HG02642 (cell line): ENCODE measurements around the gene TMEM120B.

Experiments
- ATAC-seq: cut with Tn5 transposase; IDR thresholded peaks from one replicate; pipeline ENCODE4 v1.9.1; 2021; ENCODE audit warnings: mild to moderate bottlenecking; ENCODE audit not compliant: unreplicated experiment, poor library complexity

TMEM120B gene

GRCh38 chr12:121811434-121812319 lies 99.1 kb downstream of the TMEM120B start:
- ATAC-seq = peak; percentile 65

DNA sequence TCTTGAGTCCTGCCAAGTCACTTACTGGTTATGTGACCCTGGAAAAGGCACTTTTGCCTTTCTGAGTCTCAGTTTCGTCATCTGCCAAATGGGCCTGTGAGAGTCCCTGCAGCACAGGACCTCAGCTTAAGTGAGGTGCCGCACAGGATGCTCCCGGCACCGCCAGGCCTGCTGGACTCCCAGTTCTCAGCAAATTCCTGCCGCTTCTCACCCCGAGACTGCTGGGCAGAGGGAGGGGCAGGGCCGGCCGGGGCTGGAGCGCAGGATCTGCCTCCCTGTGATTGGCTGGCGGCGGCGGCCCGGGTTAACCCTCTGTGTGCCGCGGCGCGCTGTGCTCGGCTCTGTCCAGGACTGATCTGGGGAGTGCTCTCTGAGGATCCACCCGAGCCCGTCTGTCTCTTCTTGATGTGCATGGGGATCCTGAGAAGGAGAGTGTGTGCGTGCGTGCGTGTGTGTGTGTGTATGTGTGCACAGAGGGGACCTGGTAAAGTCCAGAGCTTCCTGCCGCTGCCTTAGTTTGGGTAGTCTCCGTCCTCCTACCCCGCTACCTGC lies 99.8 kb downstream of the TMEM120B start:
- no peak for ATAC-seq

DNA sequence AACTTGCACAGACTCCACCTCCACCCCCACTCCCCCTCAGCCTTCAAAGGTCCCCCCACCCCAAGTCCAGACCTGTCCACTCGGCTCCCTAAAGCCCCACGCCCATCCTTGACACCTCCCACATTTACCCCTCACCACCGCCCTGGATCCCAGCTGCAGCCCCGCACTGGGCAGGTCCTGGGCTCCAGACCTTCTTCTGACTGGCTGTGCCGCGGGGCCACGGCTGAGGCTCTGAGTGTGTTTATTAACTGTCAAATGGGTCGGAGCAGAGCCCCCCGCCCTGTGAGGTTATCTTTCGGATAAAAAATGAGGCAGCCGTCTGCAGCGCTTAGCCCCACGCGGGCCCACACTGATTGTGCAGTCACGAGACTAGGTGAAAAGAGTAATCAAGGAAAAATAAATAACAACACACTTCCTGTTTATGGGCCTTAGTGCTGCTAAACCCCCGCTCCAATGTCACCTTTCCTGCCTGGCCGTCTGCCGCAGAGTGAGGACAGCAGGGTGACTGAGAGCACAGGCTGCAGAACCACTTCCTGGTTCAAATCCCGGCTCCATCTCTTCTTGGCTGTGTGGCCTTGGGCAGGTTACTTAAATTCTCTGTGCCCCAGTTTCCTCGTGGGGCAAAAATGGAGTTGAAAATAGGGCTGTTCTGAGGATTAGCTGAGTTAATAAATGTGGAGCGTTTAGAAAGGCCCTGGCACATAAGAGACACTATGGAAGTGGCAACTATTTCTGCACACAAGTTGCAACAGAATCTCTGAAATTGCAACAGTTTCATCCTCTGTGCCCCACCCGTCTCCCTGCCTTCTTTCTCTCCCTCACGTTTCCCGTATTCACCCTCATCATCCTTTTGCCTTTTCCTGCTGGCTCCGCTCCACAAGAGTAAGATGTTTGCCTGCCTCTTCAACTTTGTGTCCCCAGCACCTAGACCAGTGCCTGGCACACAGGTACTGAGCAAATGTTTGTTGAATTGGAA lies 100.7 kb downstream of the TMEM120B start:
- no peak for ATAC-seq

- ATAC-seq = no peak
Observed at GRCh38 chr12:121813951-121814350, 101.4 kb downstream of the TMEM120B start.

DNA sequence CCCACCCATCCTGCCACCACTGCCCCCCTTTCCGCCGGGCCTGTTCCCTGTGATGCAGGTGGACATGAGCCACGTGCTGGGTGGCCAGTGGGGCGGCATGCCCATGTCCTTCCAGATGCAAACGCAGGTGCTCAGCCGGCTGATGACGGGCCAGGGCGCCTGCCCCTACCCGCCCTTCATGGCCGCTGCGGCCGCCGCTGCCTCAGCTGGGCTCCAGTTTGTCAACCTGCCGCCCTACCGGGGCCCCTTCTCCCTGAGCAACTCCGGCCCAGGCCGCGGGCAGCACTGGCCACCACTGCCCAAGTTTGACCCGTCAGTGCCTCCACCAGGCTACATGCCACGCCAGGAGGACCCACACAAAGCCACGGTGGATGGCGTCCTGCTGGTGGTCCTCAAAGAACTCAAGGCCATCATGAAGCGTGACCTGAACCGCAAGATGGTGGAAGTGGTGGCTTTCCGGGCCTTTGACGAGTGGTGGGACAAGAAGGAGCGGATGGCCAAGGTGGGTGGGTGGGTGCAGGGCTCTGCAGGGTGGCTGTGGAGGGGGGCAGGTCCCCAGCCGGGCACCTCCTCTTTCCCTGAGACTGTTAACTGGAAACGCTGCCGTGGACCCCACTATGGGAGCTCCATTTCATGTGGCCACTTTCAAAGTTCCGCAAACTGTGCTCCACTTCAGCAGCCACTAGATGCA lies 102.0 kb downstream of the TMEM120B start:
- ATAC-seq = no peak

GRCh38 chr12:121815263-121815662 lies 102.7 kb downstream of the TMEM120B start:
- no peak for ATAC-seq

DNA sequence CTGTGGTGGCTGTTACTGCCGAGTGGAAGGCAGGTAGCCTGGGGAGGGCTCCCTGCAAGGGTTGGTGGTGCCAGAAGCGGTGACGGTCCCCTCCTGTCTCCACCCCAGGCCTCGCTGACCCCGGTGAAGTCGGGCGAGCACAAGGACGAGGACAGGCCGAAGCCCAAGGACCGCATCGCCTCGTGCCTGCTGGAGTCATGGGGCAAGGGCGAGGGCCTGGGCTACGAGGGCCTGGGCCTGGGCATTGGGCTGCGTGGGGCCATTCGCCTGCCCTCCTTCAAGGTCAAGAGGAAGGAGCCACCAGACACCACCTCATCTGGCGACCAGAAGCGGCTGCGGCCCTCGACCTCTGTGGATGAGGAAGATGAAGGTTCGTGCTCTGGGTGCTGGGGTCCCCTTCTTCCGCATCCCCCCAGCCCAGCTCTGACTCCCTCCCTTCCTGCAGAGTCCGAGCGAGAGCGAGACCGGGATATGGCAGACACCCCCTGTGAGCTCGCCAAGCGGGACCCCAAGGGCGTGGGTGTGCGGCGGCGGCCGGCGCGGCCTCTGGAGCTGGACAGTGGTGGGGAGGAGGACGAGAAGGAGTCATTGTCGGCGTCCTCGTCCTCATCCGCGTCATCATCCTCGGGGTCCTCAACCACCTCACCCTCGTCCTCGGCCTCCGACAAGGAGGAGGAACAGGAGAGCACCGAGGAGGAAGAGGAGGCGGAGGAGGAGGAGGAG lies 104.5 kb downstream of the TMEM120B start:
- no peak for ATAC-seq

DNA sequence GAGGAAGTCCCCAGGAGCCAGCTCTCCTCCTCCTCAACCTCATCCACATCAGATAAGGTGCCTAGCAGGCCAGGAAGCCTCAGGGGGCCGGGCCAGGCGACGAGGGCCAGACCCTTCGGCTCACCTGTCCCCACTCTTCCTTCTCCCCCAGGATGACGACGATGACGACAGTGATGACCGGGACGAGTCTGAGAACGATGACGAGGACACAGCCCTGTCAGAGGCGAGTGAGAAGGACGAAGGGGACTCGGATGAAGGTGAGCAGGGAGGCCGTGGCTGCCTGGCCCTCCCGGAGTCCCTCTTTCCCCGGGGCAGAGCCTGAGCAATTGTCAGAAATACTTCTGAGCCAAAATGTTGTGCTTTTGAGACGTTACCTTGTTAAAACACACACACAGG lies 105.1 kb downstream of the TMEM120B start:
- no peak for ATAC-seq

- ATAC-seq = no peak
Observed at GRCh38 chr12:121819212-121819949, 106.8 kb downstream of the TMEM120B start.

DNA sequence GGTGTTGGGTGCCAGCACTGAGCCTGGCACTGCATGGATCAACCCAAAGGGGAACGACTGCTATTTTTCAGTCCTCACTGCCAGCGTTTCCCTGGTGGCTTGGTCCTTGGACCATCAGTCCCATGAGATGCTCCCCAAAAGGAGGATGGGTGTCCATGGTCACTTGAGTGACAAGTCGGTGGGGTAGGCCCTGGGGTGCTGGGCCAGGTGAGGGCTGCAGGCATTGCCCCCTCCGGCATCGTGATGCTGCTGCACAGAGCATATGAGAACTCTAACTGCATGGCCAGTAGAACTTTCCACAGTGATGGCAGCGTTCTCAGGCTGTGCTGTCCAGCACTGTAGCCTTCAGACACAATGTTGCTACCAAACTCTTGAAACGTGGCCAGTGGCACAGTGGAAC lies 107.5 kb downstream of the TMEM120B start:
- no peak for ATAC-seq

DNA sequence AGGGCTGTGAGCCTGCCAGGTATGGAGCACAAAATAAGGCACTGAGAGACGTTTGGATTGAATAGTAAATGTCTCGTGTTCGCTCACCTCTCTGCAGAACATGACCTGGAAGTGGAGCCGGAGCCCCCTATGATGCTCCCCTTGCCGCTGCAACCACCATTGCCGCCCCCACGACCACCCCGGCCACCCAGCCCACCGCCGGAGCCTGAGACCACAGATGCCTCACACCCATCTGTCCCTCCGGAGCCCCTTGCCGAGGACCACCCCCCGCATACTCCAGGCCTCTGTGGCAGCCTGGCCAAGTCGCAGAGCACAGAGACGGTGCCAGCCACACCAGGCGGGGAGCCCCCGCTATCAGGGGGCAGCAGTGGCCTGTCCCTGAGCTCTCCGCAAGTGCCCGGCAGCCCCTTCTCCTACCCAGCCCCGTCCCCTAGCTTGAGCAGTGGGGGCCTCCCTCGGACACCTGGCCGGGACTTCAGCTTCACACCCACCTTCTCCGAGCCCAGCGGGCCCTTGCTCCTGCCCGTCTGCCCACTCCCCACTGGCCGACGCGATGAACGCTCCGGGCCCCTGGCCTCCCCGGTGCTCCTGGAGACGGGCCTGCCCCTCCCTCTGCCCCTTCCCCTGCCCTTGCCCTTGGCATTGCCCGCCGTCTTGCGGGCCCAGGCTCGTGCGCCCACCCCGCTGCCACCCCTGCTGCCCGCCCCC lies 110.0 kb downstream of the TMEM120B start:
- ATAC-seq = no peak

GRCh38 chr12:121823101-121823726 lies 110.7 kb downstream of the TMEM120B start:
- ATAC-seq = no peak

GRCh38 chr12:121823727-121824115 lies 111.2 kb downstream of the TMEM120B start:
- ATAC-seq = no peak

DNA sequence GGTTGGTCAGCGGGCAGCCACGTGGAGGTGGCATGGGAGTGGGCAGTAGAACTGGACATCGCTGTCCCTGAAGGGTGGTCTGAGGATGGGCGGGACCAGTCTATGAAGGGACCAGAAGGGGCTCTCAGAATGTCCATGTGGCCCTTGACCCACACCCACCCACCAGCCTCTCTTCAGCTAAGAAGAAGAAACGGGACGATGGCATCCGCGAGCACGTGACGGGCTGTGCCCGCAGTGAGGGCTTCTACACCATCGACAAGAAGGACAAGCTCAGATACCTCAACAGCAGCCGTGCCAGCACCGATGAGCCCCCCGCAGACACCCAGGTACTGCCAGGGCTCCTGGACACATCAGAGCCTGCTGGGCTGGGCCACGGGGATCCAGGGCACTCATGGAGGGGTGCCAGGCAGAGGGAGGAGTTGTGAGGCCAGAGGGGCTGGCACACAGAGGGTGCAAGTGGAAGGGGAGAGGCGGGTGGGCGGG lies 112.5 kb downstream of the TMEM120B start:
- no peak for ATAC-seq

DNA sequence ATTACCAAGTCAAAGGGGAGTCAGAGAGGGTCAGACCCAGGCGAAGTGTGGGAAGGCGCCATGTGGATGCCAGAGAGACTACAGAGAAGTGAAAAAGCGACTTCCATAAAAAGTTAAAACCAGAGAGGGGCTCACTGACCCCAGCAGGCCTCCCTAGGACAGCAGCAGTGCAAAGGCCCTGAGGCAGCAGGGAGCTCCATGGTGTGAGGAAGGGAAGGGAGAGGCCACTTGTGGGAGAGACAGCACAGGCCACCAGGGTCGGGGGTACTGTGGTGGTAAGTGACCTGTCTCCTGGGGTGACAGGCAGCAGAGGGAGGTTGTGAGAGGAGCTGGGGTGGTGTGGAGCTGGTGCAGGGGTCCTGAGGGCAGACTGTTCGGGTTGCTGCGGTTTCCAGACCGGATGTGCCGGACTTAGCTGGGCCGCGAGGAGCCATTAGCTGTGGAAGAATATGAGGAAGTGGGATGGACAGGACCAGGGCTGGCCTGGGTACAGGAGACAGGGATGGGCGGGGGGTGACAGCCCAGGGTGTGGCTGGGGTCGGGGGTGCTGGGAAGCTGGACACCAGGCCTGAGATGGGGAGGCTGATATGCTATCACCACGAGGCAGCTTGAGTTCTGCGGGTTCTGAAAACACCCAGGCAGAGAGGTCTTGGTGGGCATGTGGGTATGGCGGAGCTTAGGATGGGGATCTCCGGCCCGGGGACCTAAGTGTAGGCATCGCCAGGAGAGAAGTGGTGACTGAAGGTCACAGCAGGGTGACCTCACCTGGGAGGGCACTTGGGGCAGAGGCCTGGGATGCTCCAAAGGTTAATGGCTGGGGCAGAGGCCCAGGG lies 114.0 kb downstream of the TMEM120B start:
- ATAC-seq = no peak

DNA sequence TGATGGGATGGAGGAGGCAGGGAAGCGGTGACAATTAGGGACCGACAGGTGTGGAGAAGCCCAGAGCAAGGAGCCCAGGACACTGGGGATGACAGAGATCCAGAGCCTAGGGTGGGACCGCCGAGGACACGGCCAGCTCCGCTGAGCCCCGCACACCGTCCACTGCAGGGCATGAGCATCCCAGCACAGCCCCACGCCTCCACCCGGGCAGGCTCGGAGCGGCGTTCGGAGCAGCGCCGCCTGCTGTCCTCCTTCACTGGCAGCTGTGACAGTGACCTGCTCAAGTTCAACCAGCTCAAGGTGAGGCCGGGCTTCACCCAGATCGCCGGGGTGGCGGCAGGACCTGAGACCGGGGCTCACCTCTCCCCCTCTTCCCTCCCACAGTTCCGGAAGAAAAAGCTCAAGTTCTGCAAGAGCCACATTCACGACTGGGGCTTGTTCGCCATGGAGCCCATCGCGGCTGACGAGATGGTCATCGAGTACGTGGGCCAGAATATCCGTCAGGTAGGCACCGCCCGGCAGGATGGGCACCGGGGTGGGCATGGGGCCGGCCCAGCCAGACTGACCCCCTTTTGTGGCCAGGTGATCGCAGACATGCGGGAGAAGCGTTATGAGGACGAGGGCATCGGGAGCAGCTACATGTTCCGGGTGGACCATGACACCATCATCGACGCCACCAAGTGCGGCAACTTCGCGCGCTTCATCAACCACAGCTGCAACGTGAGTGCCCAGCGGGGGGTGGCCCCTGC lies 115.0 kb downstream of the TMEM120B start:
- no peak for ATAC-seq
